OCI-M1 (cell line): ENCODE measurements around the gene ZFYVE26.
"Not testable (repeated sequence)": the region's sequence is repeated elsewhere in the genome, so short reads cannot be mapped to it uniquely, and the experiment has no call there.

Experiments used
- DNase-seq: peaks from one replicate; lab custom pipeline; 2025; lab: John Stamatoyannopoulos, UW

ZFYVE26 gene

DNA sequence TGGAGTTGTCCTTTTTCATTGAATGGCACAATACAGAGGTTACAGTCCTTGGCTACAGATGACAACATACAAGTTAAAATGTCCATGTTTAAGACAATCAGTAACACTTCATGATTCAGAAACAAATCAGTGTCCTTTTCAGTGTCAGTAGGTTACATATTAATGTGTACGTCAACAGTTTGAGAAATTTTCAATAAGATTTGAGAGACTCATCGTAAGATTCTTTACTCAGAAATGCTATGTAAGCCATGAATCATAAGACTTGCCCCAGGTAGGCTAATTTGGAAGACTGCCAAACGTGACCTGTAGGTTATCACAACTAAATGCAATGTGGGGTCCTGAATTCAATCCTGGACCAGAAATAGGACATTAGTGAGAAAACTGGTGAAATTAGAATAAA, 111.2 kb downstream of the ZFYVE26 start:
- no peak for DNase-seq

DNA sequence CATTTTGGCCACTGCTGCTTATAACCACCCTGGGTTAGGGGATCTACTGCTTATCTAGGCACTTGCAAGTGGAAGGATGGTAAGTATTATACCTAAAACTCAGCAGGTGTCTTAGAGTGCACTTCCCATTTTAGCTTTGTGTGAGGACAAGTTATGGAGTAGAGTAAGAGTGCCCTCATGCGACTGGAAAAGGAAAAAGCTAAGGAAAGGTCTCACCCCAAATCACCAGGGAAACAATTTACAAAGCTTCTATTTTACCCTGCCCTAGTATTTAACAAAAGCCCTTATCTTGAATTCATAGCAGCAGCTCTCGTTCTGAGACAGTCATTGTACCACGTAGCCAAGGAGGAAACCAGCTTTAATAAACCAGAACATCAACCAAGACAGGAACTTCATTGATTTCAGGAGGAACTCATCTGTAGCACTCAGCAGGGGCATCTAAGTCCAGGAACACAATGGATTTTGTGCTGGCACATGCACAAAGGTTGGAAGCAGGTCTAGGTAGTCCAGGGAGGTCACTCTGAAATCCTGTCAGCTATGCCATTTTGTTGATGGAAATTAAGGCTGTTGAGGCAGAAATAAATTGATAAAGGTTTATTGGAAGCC, 111.8 kb downstream of the ZFYVE26 start:
- DNase-seq, result peak; percentile 78

DNA sequence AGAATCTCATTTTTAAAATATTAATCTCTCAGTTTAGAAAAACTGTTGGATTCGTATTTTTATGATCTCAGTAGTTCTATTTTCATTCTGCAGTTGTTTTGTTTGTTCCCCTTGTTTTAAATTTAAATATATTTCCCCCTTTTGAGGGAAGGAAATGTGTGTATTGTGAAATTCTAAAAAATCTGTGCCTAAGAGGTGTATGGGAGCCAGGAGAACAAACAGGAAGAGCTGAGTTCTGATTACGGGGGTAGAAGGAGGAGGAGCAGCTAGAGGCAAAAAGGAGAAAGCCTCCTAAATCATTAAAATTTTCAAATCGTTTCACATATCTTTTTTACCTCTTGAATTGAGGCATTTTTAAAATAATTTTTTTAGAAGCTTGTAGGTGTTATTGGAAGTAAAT, 112.4 kb downstream of the ZFYVE26 start:
- no peak for DNase-seq

DNA sequence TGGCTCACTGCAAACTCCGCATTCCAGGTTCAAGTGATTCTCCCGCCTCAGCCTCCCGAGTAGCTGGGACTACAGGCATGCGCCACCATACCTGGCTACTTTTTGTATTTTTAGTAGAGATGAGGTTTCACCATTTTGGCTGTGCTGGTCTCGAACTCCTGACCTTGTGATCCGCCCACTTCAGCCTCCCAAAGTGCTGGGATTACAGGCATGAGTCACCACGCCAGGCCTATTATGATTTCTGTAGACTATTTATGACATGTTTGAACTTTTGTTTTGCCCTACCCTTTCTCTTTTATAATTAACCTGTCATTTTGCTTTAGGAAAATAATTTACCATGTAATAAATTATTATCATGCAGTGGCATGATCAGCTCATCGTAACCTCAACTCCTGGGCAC, 114.9 kb downstream of the ZFYVE26 start, which contains the start of gene RDH12:
RDH12 (plus strand) TSS at position 395 of the 400 bp plus-strand sequence. CDS start 20,757 bp downstream, outside the sequence.
- DNase-seq, result not testable (repeated sequence)

DNA sequence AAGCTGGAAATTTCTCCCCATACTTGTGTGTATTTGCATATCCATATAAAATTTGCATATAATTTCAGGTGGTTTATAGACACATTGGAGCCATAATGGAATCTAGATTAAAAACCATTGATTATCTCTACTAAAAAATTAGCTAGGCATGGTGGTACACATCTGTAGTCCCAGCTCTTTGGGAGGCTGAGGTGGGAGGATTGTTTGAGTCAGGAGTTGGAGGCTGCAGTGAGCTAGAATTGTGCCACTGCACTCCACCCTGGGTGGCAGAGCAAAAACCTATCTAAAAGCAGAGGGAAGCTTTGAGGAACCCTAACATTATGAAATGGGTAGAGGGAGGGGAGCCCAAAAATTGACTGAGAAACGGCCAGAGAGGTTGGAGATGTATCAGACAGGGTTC, 118.2 kb downstream of the ZFYVE26 start:
- no peak for DNase-seq

DNA sequence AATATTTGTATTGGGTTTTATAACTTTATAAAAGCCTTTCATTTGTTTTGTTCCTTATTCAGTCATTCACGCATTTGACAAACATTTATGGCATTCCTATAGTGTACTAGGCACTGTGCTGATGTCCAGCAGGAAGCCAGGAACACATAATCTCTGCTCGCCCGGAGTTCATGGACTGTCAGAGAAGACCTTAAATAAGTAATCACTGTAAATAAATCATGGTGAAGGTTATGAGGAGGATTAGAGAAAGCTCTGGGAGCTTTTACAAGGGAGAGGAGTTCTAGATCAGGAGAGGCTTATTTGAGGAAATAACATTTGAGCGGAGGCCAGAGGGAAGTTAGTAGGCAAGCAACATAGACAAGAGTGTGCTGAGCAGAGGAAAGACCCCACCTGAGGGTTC, 119.4 kb downstream of the ZFYVE26 start:
- no peak for DNase-seq
